Activated gamma-delta T cell treated with anti-CD3 and anti-CD28 coated beads, Interleukin-2, amount 50 U/mL, for 16 hours (primary cell): ENCODE data around the gene TFB1M.
"Not testable (repeated sequence)": the region's sequence is repeated elsewhere in the genome, so short reads cannot be mapped to it uniquely, and the experiment has no call there.

Experiments used
- DNase-seq: peaks from one replicate; pipeline ENCODE4 v3.0.0-alpha.2; 2020; ENCODE audit warnings: low read depth

Gene TFB1M

DNA sequence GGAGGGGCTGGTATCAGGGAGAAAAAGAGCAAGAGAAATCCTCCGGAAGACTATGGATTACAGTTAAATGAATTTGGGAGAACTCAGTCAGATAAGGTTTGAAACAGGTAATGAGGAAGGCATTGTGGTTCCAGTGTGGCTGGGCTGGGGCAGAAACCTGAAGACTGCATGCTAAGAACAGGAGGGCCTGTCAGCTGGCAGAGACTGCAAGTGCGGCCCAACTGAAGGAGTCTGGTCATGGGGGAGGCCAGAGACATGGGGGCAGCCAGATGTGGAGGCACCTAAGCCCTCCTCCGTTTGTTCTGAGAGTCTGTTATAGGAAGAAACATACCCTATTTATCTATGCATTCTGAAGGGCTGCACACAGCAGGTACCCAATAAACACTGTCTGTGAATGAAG, 16.6 kb downstream of the TFB1M start:
- DNase-seq: no peak

GRCh38 chr6:155292711-155293110, 21.6 kb downstream of the TFB1M start:
- no peak for DNase-seq

DNA sequence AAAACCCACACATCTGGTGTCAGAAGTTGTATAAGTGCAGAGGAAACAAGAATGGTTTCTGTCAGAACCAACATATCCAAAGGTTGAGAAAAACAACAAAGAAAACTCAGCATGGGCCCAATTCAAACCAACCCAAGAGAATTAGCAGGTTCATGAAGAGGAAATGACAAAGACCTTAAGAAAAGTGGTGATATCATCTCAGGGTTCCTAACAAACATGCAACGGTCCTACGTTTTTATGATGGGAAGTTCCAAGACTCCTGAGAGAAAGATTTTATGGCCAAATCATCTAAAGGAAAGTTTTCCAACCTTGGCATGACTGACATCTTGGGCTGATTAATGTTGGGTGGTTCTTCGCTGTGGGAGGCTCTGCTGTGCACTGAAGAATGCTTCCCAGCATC, 23.0 kb downstream of the TFB1M start:
- no peak for DNase-seq

DNA sequence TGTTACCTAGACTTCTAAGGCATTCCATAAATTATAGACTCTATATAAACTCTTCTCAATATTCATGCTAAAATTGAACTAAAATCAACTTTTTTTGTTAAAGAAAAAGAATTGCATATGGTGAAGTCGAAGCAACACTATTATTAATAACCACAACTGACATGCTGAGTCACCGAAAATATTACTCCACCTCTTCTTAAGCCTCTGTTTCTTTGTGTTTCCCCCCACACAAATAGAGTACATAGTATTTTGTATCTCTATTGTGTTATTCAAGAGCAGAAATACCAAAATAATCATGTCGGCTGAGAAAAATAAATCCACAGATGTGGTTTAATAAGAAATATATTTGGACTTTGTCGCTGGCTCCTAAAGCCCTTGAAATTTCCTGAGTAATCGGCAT, 23.8 kb downstream of the TFB1M start:
- no peak for DNase-seq

GRCh38 chr6:155287762-155288161, 26.5 kb downstream of the TFB1M start:
- no peak for DNase-seq

DNA sequence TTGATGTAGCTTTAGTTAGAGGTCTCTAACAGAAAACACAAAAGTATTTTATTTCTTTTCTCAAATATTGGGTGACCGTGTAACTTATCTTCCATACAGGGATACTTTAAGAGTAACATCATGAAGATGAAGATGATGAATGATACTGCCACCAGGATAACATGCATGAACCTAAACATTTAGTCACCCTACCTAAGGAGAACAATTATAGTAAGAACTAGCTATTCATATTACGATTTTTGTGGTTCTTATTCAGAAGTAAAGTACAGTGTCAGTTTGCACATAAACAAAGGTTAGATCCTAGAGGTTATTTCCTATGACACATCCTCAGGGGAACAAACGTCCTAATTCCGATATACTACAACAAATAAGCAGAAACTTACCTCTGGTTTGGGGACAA, 29.5 kb downstream of the TFB1M start:
- DNase-seq: no peak

- DNase-seq: no peak
Measured at GRCh38 chr6:155278319-155279049, 35.8 kb downstream of the TFB1M start.

- no peak for DNase-seq
Measured at GRCh38 chr6:155276638-155277037, 37.6 kb downstream of the TFB1M start.

DNA sequence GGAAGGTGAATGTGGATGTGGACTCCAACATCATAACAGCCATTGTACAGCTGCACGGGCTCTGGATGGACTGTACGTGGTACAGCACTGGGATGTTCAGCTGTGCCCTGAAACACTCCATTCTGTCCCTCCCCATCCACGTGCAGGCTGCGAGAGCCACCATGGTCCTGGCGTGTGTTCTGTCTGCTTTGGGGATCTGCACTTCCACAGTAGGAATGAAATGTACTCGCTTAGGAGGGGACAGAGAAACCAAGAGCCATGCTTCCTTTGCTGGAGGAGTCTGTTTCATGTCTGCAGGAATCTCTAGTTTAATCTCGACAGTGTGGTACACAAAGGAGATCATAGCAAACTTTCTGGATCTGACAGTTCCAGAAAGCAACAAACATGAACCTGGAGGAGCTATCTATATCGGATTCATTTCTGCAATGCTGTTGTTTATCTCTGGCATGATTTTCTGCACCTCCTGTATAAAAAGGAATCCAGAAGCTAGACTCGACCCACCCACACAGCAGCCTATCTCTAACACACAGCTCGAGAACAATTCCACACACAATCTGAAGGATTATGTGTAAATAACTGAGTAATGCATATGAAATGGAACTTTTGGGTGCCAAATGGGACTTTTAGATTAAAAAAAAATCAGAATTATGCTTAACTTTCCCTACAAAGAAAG, 38.3 kb downstream of the TFB1M start:
- no peak for DNase-seq

- DNase-seq: no peak
Measured at GRCh38 chr6:155274533-155274932, 39.8 kb downstream of the TFB1M start.

DNA sequence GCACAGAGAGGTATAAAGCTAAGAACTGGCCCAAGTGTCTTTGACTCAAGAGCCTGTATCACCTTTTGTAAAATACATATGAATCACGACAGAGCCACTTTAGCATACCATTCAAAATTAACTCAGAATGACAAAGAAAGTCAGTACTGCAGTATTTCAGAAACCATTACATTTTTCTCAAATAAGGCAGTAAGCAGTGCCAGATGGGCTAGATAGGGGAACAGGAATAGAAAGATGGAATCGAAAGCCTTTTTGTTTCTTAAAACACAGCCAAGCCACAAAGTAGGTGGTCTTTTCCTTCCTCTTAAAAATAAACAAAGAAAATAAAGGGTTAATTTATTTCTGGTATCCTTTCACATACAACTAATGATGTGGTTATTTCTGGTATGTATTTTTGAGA, 40.2 kb downstream of the TFB1M start:
- DNase-seq: no peak

- no peak for DNase-seq
Measured at GRCh38 chr6:155273431-155273830, 40.9 kb downstream of the TFB1M start.

- no peak for DNase-seq
Measured at GRCh38 chr6:155272353-155273232, 41.7 kb downstream of the TFB1M start.

DNA sequence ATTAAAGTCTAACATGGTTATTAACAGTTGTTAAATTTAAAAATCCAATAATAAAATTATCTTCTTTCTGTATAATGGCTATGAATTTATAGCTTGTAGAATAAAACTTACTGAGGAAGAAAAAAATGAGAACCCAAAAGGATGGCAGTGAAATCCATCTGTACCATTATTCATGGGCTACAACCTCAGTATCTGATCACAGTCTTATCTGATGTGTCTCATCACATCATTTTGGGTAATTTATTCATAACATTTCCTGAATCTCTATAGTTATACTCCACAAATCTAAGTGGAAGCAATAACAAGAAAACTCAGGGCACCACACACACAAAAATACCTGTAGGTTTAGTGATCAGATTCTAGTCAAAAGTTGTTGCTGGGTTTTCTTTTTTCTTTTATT, 43.1 kb downstream of the TFB1M start:
- DNase-seq: no peak

GRCh38 chr6:155270561-155271091, 43.7 kb downstream of the TFB1M start:
- DNase-seq: no peak

- no peak for DNase-seq
Measured at GRCh38 chr6:155269765-155270164, 44.5 kb downstream of the TFB1M start.

DNA sequence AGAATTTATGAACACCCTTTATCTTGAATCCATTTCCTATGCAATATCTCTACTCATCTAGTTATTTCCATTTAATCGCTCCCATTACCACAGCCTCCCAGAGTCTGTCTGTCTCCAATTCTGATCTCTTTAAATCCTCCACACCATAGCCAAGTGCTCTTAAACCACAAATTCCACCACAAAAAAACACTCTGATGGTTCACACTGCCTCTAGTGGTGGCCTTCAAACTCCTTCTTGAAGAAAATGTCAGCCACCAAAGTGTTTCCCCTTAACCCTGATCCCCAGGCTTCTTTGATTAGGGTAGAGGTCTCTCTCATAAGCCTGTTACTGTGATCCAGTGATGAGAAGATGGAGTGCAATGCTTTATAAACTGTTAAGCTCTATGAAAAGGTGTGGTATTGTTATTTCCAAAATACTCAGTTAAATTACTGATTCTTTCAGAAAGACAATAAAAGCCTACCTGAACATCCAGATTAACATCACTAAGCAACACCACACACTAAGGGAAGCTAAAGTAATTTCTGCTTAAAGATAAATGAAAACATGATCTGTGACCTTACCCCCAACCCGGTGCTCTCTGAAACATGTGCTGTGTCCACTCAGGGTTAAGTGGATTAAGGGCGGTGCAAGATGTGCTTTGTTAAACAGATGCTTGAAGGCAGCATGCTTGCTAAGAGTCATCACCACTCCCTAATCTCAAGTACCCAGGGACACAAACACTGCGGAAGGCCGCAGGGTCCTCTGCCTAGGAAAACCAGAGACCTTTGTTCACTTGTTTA, 46.0 kb downstream of the TFB1M start:
- not testable (repeated sequence) for DNase-seq

DNA sequence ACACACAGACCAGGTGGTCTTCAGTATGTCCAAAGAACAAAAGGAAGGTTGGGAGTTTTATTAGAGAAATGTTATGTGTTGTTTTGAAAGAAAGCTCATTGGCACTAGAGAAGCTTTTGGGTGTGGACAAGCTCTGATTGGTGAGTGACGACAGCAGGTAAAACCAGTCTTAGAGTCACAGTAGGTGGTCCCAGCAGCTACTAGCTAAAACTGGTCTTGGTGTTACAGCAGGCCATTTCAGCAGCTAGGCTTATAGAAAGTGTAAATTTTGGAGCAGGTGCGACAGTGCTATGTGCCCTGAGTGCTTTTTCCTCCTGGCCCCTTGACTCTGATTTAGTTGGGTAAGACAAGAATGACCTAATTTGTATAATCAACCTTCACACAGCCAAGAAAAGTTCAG, 46.9 kb downstream of the TFB1M start:
- DNase-seq: no peak

DNA sequence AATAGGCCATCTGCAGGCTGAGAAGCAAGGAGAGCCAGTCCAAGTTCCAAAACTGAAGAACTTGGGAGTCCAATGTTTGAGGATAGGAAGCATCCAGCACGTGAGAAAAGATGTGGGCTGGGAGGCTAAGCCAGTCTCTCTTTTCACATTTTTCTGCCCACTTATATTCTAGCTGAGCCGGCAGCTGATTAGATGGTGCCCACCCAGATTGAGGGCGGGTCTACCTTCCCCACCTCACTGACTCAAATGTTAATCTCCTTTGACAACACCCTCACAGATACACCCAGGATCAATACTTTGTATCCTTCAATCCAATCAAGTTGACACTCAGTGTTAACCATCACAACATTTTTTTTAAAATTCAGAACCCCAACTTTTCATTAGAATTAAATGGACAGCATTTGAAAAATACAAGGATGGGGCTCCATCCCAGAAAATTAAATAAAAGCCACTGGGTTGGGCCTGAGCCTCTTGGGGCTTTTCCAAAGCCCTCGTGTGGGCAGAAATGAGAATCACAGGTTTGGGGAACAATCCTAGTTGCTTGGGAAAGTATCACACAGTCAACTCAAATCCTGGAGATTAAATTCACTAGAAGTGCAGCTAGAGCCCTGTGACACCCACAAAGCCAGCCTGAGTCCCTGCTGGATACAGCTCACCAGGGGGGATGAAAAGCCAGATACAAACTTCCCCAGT, 48.3 kb downstream of the TFB1M start:
- DNase-seq: no peak

- no peak for DNase-seq
Measured at GRCh38 chr6:155264693-155265320, 49.5 kb downstream of the TFB1M start.
